ENCODE measurements around the gene STK17B. TPM values are rescaled to one million over a fixed set of nuclear protein-coding genes. Genes with fewer than 3 reads are reported as not detected.

STK17B gene
- total and polyA plus RNA-seq, 2 of the 13 experiments (the other 11 are each of a cell fraction or from before 2014, with no cell fraction given): 1.6 to 4.5 TPM

- TF ChIP-seq ARID4A (CRISPR knock-in tag; IDR thresholded peaks at IDR 0.05; ENCODE audit: borderline replicate concordance): peak; percentile 56; the same call in 1 of the 2 replicates
- no peak for TF ChIP-seq ZNF12 (CRISPR knock-in tag; IDR thresholded peaks at IDR 0.05)
- no peak for TF ChIP-seq ZNF430 (CRISPR knock-in tag; IDR thresholded peaks at IDR 0.05)
- TF ChIP-seq CC2D1A (CRISPR knock-in tag; IDR thresholded peaks at IDR 0.05): no peak
- TF ChIP-seq HINFP (CRISPR knock-in tag; IDR thresholded peaks at IDR 0.05; ENCODE audit: low read depth): 0 out of 2 replicates have a peak, but pooled peaks have one; percentile 49
- no peak for TF ChIP-seq DR1 (CRISPR knock-in tag; IDR thresholded peaks at IDR 0.05)
- peak; percentile 37; the same call in 1 of the 2 replicates for TF ChIP-seq ZNF331 (CRISPR knock-in tag; IDR thresholded peaks at IDR 0.05)
- TF ChIP-seq HIC2 (CRISPR knock-in tag; IDR thresholded peaks at IDR 0.05; ENCODE audit: low read depth): no peak
- no peak for TF ChIP-seq ZNF382 (CRISPR knock-in tag; IDR thresholded peaks at IDR 0.05; ENCODE audit: borderline replicate concordance)
- TF ChIP-seq FOXP4 (CRISPR knock-in tag; IDR thresholded peaks at IDR 0.05): no peak
- TF ChIP-seq FOXJ3 (CRISPR knock-in tag; IDR thresholded peaks at IDR 0.05; ENCODE audit: borderline replicate concordance): no peak
- TF ChIP-seq ZNF383 (CRISPR knock-in tag; IDR thresholded peaks at IDR 0.05; ENCODE audit: borderline replicate concordance): peak; percentile 57; the same call in 1 of the 2 replicates
- no peak for TF ChIP-seq RFX5 (IDR thresholded peaks at IDR 0.05; ENCODE audit: low read depth, low read length)
- no peak for TF ChIP-seq ZNF30 (CRISPR knock-in tag; IDR thresholded peaks at IDR 0.05)
- no peak for TF ChIP-seq ZNF180 (CRISPR knock-in tag; IDR thresholded peaks at IDR 0.05; ENCODE audit: borderline replicate concordance, low read depth)
- peak; percentile 78; the same call in 1 of the 2 replicates for TF ChIP-seq ZNF276 (CRISPR knock-in tag; IDR thresholded peaks at IDR 0.05; ENCODE audit: low read depth)
- no peak for TF ChIP-seq ZNF335 (CRISPR knock-in tag; IDR thresholded peaks at IDR 0.05)
- TF ChIP-seq ZNF850 (CRISPR knock-in tag; conservative IDR thresholded peaks at IDR 0.05): no peak
These were observed at the start of gene STK17B (continued) for GRCh38 chr2:196171248-196171871.

Data from HepG2 (cell line).